ENCODE results near the gene NCAPG2. TPM values are rescaled to one million over a fixed set of nuclear protein-coding genes. Genes with fewer than 3 reads are reported as not detected.
"Not testable (repeated sequence)": the region's sequence is repeated elsewhere in the genome, so short reads cannot be mapped to it uniquely, and the experiment has no call there.

Gene NCAPG2
- total RNA-seq, 2 donors from 2014 or later = 6.4 to 8.6 TPM

DNA sequence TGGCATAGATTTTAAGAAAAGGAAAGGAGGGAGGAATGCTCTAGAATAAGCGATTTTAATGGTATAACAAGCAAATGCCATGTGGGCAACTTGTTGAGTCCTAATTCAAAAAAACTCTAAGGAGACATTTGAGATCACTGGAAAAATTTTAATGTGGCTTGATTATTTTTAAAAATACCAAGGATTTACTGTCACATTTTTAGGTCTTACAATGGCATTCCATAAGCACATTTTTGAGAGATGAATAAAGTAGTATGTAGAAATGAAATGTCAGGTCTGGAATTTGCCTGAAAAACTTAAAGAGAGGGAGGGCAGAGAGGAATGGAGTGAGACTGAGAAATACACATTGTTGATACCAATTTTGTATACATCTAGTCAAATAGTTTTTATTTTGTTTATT is 20.3 kb downstream of the NCAPG2 start:
- ATAC-seq = no peak
- intact Hi-C loops (cut with DNase I) = no loop called here

GRCh38 chr7:158683541-158683940 is 21.1 kb downstream of the NCAPG2 start:
- no peak for ATAC-seq
- intact Hi-C loops (cut with DNase I) = no loop called here
- no peak for DNase-seq

More for the DNA sequence above, 20.3 kb downstream of the NCAPG2 start:
- DNase-seq = no peak

DNA sequence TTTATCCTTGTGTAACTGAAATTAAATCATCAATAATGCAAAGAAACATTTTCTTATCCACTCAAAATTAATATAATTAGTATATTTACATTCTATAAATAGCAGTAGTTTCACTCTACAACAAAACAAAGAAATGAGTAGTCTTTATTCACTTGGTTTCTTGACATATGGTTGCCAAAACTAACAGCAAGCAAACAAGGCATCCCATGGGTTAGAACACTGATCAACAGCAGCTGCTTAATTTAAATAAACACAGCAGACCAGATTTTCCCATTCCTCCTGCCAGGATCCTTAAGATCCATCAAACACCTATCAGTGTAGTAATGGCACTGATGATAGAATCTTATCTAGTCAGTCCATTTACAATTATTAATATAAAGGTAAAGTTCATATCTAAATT is 22.1 kb downstream of the NCAPG2 start:
- ATAC-seq (no peak), DNase-seq (no peak)
- intact Hi-C loops (cut with DNase I) = no loop called here

DNA sequence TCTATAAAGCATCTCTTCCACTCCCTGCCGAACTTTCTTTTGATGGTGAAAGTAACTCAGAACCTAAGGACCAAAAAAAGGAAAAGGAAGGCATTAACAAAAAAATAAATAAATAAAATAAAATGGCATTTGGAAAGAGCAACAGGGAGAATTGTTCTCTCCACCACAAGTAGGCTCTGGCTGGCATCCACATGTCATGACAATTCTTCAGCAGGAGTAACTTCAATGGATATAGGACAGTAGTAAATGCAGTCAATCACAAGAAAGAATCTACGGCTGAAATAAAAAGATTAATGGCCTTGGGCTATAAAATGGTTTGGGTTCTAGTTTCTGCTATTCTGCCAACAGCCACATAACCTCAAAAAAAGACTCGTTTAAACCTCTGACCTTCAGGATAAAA is 23.9 kb downstream of the NCAPG2 start:
- DNase-seq (no peak), ATAC-seq (no peak)
- intact Hi-C loops (cut with DNase I) = no loop called here

- intact Hi-C loops (cut with DNase I) = no loop called here
- ATAC-seq (no peak), DNase-seq (no peak)
Measured at GRCh38 chr7:158676906-158677305, 27.7 kb downstream of the NCAPG2 start.

DNA sequence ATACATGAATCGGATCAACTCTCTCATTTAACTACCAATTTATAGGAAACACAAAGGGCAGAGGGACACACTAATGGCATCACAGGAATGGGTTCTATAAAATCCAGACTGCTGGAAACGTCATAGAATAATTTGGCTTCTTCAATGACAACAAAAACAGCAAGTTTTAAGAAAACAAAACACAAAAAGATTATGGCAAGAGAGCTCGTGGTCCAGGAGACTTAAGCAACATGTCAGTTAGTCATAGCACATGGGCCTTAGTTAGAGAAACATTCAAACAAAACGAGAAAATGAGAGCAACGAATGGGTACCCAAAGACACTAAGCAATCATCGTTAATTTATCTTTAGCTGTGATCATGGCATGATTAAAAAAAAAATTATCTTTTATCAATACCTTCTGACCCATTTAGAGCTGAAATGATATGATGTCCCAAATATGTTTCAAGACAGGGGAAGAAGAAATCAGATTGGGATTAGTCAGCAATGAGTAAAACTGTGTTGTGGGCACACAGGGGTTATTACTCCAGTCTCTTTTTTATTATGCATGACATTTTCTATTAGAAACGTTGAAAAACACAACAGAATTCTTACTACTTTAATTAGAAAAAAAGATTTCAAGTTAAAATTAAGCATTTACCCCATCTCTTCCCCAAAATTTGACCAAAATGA is 28.3 kb downstream of the NCAPG2 start:
- no peak for ATAC-seq
- intact Hi-C loops (cut with DNase I) = no loop called here
- no peak for DNase-seq

- ATAC-seq = no peak
- DNase-seq = no peak
- intact Hi-C loops (cut with DNase I) = no loop called here
Measured at GRCh38 chr7:158672975-158673374, 31.6 kb downstream of the NCAPG2 start.

- DNase-seq; intact Hi-C loops (cut with DNase I); ATAC-seq: not testable (repeated sequence)
Measured at GRCh38 chr7:158668086-158668485, 36.5 kb downstream of the NCAPG2 start.

GRCh38 chr7:158666966-158667678 is 37.5 kb downstream of the NCAPG2 start:
- intact Hi-C loops (cut with DNase I); DNase-seq; ATAC-seq: not testable (repeated sequence)

- ATAC-seq = no peak
- intact Hi-C loops (cut with DNase I) = no loop called here
- DNase-seq = no peak
Measured at GRCh38 chr7:158666401-158666800, 38.2 kb downstream of the NCAPG2 start.

DNA sequence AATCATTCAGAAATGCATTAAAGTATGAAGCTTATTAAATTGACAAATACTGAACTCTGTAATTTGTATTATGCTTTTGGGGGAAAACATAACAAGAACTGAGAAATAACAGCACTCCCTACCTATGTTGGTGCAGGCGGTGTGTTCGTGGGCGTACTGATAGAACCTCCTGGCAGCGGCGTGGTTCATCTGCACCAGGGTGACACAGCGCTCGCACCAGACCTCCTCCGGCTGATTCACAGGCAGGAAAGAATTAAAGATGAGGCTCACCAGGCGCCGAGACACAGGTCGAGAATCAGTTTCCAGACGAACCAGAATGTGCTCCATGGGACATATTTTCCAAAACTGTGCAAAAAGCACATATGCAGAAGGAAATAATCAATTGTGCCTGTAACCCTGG is 40.2 kb downstream of the NCAPG2 start:
- intact Hi-C loops (cut with DNase I) = no loop called here
- no peak for DNase-seq
- no peak for ATAC-seq

DNA sequence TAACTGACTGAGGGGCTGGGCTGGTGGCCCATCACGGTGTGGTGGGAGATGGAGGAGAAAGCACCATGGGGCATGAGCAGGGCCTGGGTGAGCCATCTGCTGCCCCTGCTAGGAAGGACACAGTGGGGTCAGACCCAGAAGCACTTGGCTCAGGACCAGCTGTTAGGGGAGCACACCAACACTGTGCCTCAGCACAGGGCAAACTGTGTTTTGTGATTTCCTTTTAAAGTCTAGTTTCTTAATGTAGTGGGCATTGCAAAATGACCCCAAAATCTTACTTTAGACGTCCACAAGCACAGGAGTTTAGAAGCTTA is 41.2 kb downstream of the NCAPG2 start:
- DNase-seq (no peak), ATAC-seq (peak in 1 of 2 donors; percentile 31)
- intact Hi-C loops (cut with DNase I) = no loop called here

DNA sequence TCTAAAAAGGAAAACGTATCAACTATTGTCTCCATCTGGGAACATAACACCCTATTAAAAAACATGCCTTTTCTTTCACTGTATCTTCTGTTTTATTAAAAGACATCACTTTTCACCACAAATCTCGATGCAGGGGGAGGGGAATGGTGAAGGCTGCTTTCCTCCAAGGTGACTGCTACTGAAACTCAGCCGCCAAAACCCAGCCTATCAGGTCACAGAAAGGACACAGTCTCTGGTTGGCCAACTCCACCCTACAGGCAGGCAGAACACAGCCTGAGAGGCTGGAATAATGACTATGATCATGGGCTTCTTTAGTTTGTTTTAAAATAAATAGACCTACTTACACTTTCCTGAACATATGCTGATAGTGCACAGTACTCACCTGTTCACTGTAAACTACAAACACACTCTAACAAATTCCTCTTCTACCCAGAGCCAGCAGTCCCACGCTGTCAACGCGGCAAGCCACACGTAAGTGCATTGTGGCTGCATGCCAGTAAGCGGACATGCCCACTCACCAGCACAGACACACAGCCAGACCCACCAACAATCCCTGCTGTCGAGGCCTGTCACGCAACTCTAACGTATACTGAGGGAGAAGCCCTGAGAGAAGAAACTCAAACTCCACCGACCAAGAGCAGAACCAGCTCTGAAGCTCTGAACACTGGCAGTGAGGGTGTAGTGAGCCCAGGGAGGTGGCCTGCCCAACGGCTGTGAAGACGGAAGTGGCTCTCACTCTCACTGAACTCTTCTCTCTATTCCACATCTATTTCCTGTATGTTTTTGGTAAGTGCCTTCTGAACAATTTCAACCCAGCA is 41.8 kb downstream of the NCAPG2 start:
- intact Hi-C loops (cut with DNase I) = no loop called here
- ATAC-seq = peak; percentile 34 to 44
- no peak for DNase-seq

DNA sequence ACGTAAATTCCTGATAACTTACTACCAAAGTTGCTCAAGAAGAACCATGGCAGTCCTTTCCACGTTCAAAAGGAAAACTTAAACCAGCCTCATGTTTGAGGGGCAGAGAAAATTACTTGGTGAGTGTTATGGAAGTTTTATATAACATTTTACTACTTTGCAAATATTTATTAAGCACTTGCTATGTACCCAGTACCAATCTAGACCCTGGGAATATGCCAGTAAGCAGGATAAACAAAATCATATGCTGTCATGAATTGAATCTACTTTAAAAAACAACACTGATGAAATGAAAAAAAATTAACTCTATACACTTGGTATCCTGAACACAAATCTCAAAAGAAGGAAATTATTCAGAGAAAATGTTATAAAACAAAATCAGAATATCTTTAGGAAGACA is 46.1 kb downstream of the NCAPG2 start:
- ATAC-seq (no peak), DNase-seq (no peak)
- intact Hi-C loops (cut with DNase I) = no loop called here

GRCh38 chr7:158657189-158657746 is 47.3 kb downstream of the NCAPG2 start:
- intact Hi-C loops (cut with DNase I) = no loop called here
- DNase-seq (no peak), ATAC-seq (no peak)

- ATAC-seq (no peak), DNase-seq (no peak)
- intact Hi-C loops (cut with DNase I) = no loop called here
Measured at GRCh38 chr7:158655931-158656441, 48.6 kb downstream of the NCAPG2 start.

DNA sequence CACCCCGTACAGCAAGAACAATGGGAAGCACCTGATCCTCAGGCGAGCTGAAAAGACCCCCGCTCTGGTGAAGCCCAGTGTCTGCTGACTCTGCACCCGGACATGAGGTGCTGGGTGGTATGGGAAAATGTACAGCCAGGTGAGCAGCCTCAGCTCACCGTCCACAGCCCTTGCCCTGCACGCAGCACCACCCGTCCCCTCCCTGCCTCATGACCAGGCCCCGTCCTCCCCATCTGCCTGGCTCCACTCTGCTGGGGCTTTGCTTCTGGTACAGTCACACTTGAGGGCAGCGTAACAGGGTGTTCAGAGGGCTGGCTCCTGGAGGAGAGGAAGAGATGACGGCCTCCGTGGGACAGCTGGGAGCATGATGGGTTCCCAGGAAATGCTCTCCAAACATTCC is 49.1 kb downstream of the NCAPG2 start:
- intact Hi-C loops (cut with DNase I) = no loop called here
- DNase-seq (no peak), ATAC-seq (no peak)

- ATAC-seq (peak in 1 of 2 donors; percentile 27), DNase-seq (no peak)
- intact Hi-C loops (cut with DNase I) = no loop called here
Measured at GRCh38 chr7:158651968-158652565, 52.5 kb downstream of the NCAPG2 start.

DNA sequence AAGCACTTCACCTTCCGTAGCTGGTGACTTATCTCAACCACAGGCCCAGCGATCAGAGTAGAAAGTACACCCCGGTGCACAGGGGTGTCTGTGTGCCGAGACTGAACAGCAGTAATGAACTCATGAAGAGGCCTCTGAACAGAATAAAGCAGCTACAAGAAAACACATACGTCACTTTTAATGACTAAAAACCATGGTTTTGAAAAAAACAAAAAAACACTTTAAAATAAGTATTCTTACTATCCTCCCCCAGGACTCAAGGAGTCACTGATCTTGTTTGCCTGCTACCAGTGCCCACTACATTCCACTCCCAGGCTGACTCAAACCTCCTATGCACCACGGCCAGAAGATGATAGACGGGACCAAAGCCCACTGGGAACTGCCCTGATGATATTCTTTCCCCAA is 53.8 kb downstream of the NCAPG2 start:
- DNase-seq (no peak), ATAC-seq (peak in 1 of 2 donors; percentile 91)
- intact Hi-C loops (cut with DNase I) = no loop called here

Data from left cardiac atrium (tissue), 4 donors.